Frontal cortex (tissue), 4 donors: ENCODE measurements around the gene SMAD6. TPM values are rescaled to one million over a fixed set of nuclear protein-coding genes. Genes with fewer than 3 reads are reported as not detected.

Source experiments
- DNase-seq, 2 donors: peaks; one replicate each; pipeline ENCODE4 v3.0.0; 2012; ENCODE audit warnings: low spot score in 2 of 2
- FAIRE-seq: peaks from 2 replicates; lab custom pipeline; 2012; peaks lifted over from hg19 to GRCh38; lab: Jason Lieb, UNC
- total RNA-seq: library from RNA; depleted of rRNA; stranded (reverse); fragments of >200 nt; gene quantifications from one replicate; pipeline ENCODE4 v1.2.3, GENCODE V29; 2014
- donor health status: control.
- donor health status: control.
- donor health status: control.

SMAD6 gene
- total RNA-seq, 1 donor from 2014 or later = 2.4 TPM

DNA sequence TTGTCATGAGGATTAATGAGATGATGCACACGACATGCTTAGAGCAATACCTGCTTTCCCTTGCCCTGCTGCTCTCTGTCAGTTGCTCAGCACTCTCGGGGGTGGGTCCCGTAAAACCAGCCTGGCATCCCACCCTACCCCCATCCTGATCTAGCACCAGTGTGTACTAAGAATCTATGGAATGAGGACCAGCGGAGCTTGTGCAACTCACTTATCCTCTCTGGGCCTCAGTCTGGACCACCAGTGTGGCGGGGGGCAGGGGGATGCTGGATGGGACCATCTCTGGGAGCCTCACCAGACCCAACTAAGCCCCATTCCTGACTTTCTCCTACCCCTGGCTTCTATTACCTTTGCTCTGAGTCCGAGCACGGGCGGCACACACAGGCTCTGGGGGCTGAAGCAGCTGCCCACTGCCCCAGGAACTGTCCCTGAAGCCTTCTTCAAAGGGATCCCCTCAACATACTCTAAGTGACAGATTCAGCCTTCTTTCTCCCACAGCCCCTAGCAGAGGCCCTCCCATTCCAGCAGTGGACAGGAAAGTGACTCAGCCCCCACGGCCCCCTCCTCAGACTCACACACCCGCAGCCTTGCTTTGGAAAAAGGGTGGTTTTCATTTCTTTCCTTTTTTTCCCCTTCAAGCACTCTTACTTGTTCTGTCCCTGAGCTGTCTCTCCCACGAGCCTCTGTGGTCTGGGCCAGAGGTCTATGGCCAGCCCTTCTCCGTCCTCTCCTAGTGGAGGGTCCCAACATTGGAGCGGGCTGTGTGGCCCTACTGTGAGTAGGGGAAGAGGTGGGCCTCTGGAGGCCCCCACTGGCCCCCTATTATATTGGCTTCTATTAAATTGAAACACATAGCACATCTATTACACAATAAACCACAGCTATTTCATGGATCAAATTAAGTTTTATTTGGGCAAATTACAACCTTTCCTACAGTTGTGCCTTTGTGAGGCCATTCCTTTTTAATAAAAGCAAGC is 100.3 kb downstream of the SMAD6 start:
- FAIRE-seq = no peak
- no peak for DNase-seq

DNA sequence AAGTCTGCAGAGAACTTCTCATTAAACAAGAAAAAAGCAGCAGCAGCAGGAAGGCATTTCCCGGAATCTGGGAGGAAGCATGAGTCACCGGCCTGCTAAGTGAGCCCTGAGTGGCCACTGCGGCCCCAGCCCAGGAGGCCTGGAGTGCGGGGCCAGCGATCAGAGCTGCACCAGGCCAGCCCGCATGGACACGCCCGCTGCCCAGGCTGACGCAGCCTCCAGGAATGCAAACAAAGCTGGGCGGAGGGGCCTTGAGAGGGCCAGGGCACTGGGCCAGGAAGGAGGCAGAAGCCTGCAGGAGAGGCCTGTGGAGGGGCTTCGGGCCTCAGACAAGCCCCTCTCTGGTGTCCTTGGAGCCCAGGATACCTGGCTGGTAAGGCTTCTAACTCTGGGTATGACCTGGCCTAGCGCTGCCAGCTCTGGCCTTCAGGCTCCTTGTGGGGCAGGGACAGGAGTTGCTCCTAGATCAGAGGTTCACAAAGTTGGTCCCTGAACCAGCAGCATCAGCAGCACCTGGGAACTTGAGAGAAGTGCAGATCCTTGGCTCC is 101.2 kb downstream of the SMAD6 start:
- FAIRE-seq (no peak), DNase-seq (peak in 1 of 2 donors; percentile 63)

DNA sequence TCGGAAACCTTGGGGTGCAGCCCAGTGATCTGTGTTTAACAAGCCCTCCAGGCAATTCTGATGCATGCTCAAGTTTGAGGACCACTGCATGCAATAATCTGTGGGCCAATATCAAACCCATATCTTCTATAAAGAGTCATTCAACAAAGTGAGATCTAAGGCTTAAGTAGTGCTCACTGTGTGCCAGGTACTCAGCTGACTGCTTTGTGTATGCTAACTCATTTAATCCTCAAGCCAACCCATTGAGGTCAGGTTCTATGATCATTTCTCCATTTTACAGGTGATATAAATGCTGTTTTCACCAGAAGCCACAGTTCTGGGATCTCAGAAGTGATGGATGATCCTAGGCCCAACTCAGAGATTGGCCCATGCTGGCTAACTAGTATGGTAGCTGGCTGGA is 101.7 kb downstream of the SMAD6 start:
- DNase-seq (no peak), FAIRE-seq (no peak)

DNA sequence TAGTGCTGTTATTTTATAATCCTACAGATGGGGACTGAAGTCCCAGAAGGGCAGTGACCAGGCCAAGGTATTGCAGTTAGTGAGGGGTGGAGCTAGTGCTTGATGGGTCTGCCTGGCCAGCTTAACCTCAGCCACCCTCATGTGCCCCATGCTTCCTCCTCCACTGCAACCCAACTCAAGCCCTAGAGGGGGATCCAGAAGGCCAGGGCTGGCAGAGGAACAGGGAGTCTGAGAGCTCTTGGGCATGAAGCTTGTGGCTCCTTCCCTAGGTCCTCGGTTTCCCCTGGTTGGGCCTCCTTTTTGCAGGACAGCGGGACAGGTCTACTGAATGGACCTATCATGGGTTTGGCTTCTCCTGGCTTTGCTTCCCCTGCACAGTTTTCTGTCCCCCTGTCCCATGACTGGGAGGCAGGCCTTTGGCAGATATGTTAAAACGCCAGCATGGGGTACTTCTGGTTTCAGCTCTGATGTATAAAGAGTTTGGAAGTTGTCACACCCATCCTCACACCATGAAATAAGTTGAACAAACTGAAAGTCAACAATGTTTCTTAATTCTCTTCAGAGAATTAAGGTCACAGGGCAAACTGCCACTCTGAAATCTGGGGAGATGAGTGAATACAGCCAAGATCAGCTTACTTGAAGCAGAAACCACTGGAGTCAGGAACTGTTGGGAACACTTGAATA is 103.3 kb downstream of the SMAD6 start:
- FAIRE-seq (no peak), DNase-seq (no peak)

DNA sequence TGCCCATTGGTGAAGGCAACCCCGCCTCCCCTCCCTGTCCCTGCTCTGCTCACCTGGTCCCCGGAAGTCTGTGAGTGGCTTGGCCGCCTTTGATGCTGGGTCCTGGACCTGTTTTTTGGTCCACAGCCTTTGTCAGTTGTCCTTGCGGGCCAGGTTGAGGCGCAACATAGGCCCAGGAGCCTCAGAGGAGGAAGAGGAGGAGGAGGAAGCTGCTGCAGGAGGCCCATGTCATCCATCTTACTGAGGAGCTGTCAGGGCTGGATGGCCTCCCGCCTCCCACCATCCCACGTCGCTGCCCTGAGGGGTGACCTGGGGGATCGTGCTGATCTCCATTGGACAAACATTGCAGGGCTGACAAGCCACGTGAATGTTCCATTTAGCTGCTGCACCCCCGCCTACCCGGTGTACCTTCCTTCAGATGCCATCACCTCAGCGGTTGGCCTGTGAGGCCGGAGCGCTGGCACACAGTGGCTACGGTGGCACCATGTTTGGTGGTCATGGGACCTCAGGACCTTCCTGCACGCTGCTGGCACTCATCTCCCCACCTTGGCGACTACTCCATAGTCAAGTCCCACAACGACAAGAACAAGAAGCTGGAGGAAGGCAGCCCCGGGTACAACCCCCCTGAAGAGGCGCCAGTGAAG is 106.3 kb downstream of the SMAD6 start:
- FAIRE-seq = no peak

DNA sequence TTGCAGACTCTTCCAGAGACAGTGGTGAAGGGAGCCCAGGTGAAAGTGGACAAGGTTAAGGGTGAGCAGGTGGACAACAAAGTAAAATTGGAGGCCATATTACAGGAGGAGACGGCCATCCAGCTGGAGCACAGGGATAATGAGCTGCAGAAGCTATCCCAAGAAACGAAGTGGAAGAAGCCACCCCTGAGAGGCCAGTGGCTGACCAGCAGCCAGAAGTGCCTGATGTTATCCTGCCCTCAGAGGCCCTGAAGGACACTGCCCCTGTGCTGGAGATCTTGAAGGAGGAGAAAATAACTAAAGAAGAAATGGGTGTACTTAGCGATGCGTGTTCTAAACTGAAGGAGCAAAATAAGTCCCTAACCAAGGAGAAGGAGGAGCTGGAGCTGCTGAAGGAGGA is 107.6 kb downstream of the SMAD6 start:
- no peak for FAIRE-seq

More for the DNA sequence above, 106.3 kb downstream of the SMAD6 start:
- no peak for DNase-seq

DNA sequence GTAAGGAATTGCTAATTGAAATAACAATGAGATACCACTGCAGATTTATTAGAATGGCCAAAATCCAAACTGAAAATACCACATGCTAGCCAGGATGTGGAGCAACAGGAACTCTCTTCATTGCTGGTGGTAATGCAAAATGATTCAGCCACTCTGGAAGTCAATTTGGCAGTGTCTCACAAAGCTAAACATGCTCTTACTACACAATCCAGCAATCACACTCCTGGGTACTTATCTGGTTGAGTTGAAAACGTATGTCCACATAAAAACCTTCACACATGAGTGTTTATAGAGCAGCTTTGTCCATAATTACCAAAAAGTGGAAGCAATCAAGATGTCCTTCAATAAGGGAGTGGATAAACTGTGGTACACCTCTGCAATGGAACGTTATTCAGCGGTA is 113.3 kb downstream of the SMAD6 start:
- FAIRE-seq (no peak), DNase-seq (no peak)

More for the DNA sequence above, 107.6 kb downstream of the SMAD6 start:
- DNase-seq = no peak

DNA sequence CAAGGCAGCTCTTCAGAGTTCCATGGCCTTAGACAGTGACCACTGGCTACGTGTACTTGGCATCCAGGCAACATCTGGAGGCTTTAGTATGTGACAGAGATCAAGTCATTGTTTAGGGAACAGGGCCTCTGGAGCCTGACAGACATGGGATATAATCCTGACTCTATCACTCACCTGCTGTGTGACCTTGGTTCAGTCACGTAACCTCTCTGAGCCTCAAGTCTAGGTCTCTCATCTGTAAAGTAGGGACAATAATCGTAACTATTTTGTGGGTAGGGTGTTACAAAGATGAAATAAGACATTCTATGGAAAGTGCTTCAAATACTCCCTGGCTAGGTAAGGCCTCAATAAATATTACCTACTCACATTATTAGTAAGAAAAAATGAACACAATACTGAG is 114.2 kb downstream of the SMAD6 start:
- DNase-seq (no peak), FAIRE-seq (no peak)

DNA sequence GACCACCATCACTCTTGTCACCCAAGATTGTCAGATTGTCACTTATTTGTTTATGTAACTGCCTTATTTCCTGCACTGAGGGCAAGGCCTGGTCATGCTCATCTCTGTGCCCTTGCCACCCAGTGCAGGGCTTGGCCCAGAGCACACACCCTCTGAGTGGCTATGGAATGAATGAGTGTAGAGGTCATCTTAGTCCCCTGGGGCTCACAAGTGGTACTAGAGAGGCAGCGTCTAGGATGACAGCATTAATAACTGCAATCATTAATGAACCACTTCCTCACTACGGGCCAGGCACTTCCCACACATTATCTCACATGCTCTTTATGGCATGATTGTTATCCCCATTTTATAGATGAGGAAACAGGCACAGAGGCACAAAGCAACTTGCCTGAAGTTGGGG is 117.0 kb downstream of the SMAD6 start:
- no peak for FAIRE-seq
- no peak for DNase-seq

DNA sequence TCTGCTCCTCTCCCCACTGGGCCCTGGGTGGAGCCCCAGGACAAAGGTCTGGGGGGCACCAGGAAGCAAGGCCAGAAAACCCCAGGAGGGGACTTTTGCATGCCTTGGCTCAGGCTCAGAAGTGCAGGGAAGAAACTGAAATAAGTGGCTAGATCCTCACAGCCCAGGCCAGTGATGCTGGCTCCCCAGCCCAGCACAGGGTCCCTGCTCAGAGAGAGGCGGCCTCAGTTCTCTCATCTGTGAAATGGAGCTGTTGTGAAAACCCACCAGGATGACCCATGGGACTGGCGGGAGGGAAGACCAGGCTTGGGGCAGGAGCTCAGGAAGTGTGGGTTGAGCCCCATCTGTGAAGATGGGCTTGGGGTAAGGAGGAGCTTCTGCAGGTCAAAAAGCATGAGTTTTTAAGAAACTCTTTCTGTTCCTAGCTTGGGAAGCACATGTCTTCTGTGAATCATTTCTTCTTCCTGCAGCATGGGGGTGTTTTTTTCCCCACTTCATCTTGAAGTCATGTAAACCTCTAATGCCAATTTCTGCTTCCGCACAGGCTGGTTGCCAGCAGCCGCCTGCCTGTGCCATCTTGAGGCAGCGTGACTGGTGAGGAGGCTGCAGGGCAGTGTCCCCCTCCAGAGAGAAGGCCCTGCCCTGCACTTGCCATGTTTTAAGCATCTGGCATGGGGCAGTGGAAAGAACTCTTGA is 118.6 kb downstream of the SMAD6 start:
- DNase-seq = no peak
- no peak for FAIRE-seq

DNA sequence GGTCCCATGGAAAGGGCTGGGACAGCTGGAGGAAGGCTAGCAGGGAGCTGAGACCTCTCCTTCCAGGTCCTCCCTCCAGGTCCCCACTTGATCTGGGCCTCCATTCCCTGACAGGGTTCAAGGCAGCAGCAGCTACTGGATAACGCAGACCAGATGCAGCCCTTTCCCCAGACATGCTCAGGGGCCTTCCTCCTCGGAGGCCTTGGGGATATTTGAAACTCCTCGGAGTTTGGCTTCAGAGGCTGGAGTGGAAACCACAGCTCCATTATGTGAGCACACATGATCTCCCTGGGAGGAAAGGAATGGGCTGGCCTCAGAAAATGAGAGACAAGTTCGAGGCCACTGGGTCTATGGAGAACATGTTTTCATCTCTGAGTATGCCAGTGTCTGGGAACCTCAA is 119.3 kb downstream of the SMAD6 start:
- no peak for FAIRE-seq
- DNase-seq = no peak

DNA sequence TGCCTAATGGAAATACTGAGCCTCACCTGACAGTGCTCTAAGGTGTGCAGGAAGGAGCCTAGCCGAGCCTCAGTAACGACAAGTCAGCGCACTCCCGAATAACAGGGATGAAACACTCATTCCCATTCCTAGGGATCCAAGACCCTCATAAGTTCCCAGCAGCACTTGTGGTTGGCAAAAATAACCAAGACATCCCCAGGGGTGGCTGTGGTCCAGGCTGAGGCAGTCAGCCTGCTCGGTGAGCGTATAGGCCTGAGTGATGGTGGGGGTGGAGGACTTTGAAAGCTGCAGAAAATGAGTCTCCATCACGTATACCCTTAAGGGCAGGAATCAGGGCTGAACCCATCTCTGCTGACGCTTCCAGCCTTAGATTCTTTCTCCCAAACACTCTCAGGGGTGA is 120.1 kb downstream of the SMAD6 start:
- DNase-seq (no peak), FAIRE-seq (no peak)

DNA sequence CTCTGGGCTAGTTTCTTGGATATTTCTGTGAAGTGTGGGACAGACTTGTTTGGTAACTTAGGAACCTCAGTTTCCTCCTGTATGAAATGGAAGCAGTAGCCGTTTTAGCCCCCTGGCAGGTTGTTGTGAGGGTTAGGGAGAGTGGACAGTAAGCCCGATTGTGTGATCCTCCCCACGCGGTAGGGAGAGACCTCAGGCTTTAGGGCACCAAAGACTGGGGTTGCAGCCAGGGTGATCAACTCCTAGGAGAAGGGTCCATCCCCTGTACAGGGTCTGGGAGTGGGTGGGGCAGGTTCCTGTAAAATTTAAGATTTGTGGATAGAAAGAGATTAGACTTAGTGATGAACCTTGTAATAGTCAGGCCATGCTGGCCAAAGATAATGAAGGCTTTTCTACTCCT is 120.5 kb downstream of the SMAD6 start:
- DNase-seq (no peak), FAIRE-seq (no peak)

DNA sequence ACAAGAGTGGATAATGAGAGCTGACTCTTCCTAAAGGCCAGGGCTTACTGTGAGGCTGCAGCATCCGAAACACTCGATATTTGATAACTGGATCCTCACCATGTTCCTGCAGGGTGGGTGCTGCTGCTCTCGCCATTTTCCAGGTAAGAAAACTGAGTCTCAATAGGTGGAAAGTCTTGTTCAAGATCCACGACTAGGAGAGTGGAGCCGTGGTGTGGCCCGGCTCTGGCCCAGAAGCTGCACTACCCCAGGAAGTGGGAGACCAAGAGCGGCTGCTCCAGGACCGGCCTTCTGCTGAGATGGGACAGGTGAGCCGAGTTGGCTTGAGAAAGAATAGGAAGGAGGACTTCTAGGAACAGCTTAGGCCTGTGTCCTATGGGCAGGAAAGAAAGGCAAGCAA is 121.6 kb downstream of the SMAD6 start:
- DNase-seq (no peak), FAIRE-seq (no peak)

DNA sequence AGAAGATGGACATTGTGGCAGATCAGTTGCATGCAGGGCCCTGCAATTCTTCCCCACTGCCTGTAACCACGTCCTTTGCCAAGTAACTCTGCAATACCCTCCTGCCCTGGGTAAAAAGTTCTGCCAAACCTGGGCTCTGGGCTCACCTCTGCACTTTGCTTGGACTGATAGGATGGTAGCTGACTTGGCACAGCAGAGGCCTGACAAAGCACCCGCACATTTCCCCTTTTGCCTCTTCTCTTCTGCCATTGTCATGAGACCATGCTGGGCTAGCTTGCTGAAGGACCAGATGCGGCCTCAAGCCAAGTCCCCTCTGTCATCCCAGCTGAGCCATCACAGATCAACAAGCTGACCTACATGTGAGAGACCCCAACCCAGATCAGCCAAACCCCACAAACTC is 122.4 kb downstream of the SMAD6 start:
- FAIRE-seq = no peak
- no peak for DNase-seq

DNA sequence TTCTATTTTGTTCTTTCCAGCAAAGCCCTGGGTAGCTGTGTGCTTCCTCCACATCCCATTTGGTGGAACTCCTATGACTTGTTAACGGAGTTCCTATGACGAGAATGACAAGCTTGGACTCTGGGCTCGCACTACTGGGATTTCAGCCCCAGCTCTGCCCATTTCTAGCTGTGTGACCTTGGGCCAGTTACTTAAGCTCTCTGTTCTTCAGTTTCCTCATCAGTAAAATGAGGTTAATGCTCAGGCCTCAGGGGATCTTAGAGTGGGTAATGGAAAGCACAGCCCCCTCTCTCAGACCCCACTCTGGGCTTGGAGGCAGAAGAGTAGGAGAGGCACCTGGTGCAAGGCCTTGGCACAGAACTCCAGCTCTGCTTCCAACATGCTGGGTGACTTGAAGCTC is 123.1 kb downstream of the SMAD6 start:
- DNase-seq (no peak), FAIRE-seq (no peak)

DNA sequence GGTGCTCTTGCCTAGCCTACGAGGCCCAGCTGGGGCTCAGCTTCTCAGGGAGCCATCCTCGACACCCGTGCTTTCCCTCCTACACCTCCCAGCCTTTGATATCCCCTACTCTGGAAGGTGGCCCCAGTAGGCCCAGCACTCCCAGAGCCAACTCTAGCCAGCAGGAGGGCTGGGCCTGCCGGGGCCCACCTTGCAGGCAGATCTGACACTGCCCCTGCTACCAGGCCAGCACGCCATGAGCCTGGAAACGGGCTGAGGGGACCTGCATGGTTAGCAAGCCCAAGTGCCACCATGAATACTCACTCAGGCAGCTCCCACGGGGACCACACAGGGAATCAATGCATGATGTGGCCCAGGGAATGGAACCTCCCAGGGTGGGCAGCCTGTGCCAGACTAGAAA is 123.7 kb downstream of the SMAD6 start:
- DNase-seq (no peak), FAIRE-seq (no peak)

DNA sequence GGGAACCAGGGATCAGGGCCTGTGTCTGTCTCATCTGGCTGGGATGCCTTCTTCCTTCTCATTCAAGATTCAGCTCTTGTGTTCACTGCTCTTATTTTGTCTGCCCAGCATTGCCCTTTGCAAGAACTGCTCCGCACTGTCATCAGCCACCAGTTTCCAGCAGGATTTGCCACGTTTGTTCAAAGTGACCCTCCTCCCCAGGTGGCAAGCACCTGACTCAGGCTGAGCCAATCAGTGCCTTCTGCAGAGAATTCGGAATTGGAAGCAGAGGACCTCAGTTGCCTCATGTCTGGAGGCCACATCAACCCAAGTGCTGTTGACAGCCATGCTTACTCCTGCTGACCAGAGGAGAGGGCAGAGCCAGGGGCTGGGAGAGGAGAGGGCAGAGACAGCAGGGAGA is 124.5 kb downstream of the SMAD6 start:
- DNase-seq (no peak), FAIRE-seq (no peak)

DNA sequence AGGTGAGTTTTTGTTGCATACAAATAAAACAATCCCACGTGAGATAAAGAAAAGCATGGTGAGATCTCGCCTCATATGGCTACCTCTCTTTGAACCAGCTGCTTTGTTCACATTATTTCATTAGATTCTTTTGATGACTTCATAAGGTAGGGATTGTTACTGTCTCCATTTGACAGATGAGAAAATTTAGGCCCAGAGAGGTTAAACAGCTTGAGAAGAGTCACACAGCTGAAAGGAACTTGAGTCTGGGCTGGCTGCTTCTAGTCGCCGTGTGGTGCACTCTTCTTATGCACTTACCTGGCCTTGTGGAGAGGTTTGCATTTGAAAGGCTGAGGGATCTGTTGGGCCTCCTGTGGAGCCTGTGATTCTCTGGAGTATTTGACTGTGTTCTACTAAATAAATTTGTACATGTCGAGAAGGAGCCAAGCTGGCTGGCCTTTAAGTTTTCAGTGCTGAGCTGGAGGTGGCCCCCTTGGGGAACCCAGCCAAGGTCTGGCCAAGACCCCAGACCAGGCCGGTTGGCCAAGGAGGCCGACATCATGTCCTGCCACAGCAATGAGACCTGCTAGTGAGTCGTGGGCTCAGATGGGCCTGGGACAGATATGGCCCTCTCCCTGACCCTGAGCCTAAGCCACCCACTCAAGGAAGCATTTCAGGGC is 125.1 kb downstream of the SMAD6 start:
- no peak for DNase-seq
- no peak for FAIRE-seq
